ENCODE measurements around the gene PLA1A.

The PLA1A gene

DNA sequence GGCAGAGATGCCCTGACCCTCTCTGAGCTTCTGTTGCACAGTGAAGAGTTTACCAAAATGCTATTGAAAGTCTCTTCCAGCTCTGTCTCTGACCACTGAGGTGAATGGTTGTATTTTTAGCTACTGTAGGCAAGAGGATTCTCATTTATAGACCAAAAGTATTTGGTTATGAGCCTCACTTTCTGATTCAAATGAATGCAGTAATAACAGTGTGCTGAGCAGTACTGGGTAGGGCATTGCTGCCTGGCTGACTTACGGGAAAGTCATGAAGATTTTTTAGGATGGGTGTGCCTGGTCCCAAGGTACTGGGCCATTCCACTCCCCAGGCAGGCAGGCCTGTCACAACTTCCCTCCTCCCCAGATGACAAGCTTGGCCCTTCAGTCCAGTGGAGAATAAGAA, 15.5 kb downstream of the PLA1A start:
- Histone ChIP-seq H3K4me3 (ENCODE audit: low read length) (no peak overlapping the region), H3K27me3 (ENCODE audit: insufficient read depth, low read length) (no peaks in the 10 kb centered on the region), H3K27ac (ENCODE audit: low read depth, low read length) (no peak overlapping the region), H3K9me3 (ENCODE audit: insufficient read depth, low read depth, low read length) (no peaks in the 10 kb centered on the region), H3K36me3 (ENCODE audit: insufficient read depth, low read length) (no peaks in the 10 kb centered on the region), H3K9ac (ENCODE audit: low read depth, low read length) (no peak overlapping the region), H3K4me1 (ENCODE audit: insufficient read depth, low read length) (no peaks in the 10 kb centered on the region)
- 67% methylated on average over 1 of the region's 1 CpG for WGBS

DNA sequence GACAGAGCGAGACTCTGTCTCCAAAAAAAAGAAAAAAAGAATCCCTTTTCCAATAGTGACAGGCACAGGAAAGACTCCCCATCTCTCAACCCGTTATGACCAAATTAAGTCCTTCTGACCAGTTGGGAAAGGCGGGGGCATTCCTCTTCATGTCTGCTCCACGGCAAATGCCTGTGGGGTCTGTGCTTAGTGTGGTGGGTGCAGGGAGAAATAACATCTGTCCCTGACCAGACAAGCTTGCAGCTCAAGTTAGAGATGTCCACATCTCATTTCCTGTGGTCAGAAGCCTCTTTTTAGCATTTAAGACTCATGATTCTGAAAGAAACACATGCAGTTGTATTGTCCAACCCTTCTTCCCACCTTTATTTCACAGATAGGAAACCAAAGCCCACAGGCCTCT, 16.2 kb downstream of the PLA1A start:
- WGBS: 96% methylated on average over 4 of the region's 4 CpGs
- H3K27me3 ChIP-seq (ENCODE audit: insufficient read depth, low read length): no peaks in the 10 kb centered on the region
- H3K4me1 ChIP-seq (ENCODE audit: insufficient read depth, low read length): no peaks in the 10 kb centered on the region
- no peak overlapping the region for H3K4me3 ChIP-seq (ENCODE audit: low read length)
- H3K9ac ChIP-seq (ENCODE audit: low read depth, low read length): no peak overlapping the region
- H3K27ac ChIP-seq (ENCODE audit: low read depth, low read length): no peak overlapping the region
- no peaks in the 10 kb centered on the region for H3K9me3 ChIP-seq (ENCODE audit: insufficient read depth, low read depth, low read length)
- H3K36me3 ChIP-seq (ENCODE audit: insufficient read depth, low read length): no peaks in the 10 kb centered on the region

- 74% methylated on average over 4 of the region's 4 CpGs for WGBS
- no peaks in the 10 kb centered on the region for H3K9me3 ChIP-seq (ENCODE audit: insufficient read depth, low read depth, low read length)
- H3K36me3 ChIP-seq (ENCODE audit: insufficient read depth, low read length): no peaks in the 10 kb centered on the region
- H3K9ac ChIP-seq (ENCODE audit: low read depth, low read length): no peak overlapping the region
- no peak overlapping the region for H3K27ac ChIP-seq (ENCODE audit: low read depth, low read length)
- H3K27me3 ChIP-seq (ENCODE audit: insufficient read depth, low read length): no peaks in the 10 kb centered on the region
- H3K4me3 ChIP-seq (ENCODE audit: low read length): no peak overlapping the region
- no peaks in the 10 kb centered on the region for H3K4me1 ChIP-seq (ENCODE audit: insufficient read depth, low read length)
Observed at GRCh38 chr3:119616056-119616455, 18.4 kb downstream of the PLA1A start.

GRCh38 chr3:119619094-119619493, 21.4 kb downstream of the PLA1A start:
- WGBS: 86% methylated on average over 7 of the region's 7 CpGs
- H3K4me3 ChIP-seq (ENCODE audit: low read length): no peak overlapping the region

DNA sequence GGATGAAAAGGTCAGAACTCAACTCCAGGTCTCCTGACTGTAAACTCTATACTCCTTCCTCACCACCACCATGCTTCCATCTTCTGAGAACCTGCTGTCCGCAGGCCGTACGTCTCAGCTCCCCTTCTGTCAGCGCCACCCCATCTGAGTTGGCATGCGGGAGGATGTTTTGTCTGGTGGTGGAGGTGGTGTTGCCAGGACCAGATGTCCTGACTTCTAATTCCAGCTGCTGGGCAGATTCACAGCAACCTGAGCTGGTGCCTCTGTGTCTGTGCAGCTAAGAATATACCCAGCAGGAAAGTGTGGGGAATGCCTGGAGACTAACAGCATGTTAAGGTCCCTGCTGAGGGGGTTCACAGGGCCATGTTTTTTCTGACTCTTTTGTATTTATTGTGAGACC, 23.2 kb downstream of the PLA1A start:
- 92% methylated on average over 5 of the region's 5 CpGs for WGBS
- Histone ChIP-seq H3K36me3 (ENCODE audit: insufficient read depth, low read length) (no peaks in the 10 kb centered on the region), H3K9ac (ENCODE audit: low read depth, low read length) (no peak overlapping the region), H3K27me3 (ENCODE audit: insufficient read depth, low read length) (no peaks in the 10 kb centered on the region), H3K27ac (ENCODE audit: low read depth, low read length) (no peak overlapping the region), H3K4me3 (ENCODE audit: low read length) (no peak overlapping the region), H3K9me3 (ENCODE audit: insufficient read depth, low read depth, low read length) (no peaks in the 10 kb centered on the region), H3K4me1 (ENCODE audit: insufficient read depth, low read length) (no peaks in the 10 kb centered on the region)

More at GRCh38 chr3:119619094-119619493, 21.4 kb downstream of the PLA1A start:
- H3K27me3 ChIP-seq (ENCODE audit: insufficient read depth, low read length): no peaks in the 10 kb centered on the region
- no peak overlapping the region for H3K27ac ChIP-seq (ENCODE audit: low read depth, low read length)
- no peaks in the 10 kb centered on the region for H3K4me1 ChIP-seq (ENCODE audit: insufficient read depth, low read length)
- H3K9me3 ChIP-seq (ENCODE audit: insufficient read depth, low read depth, low read length): no peaks in the 10 kb centered on the region
- H3K9ac ChIP-seq (ENCODE audit: low read depth, low read length): no peak overlapping the region
- H3K36me3 ChIP-seq (ENCODE audit: insufficient read depth, low read length): no peaks in the 10 kb centered on the region

DNA sequence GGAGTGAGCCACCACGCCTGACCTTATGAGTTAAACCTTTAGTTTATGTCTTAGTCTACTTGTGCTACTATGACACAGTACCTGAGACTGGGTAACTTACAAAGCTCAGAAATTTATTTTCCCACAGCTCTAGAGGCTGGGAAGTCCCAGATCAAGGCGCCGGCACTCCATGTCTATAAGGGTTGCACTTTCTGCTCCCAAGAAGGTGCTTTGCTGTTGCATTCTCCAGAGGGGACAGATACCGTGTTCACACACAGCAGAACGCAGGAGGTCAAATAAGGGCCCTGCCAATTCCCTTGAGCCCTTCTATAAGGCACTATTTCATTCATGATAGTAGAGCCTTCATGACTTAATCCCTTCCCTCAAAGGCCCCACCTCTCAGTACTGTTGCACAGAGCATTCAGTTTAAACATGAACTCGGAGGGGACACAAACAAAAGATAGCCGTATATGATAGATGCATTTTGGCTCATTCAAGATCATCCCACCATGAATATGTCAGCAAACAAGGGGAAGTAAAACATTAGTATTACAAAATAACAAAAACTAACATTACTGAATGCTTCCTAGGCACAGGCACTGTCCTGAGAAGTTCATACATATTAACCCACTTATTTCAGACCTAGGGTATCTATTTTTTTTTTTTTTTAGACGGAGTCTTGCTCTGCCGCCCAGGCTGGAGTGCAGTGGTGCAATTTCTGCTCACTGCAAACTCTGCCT, 26.5 kb downstream of the PLA1A start:
- no peak overlapping the region for H3K27ac ChIP-seq (ENCODE audit: low read depth, low read length)
- no peak overlapping the region for H3K4me3 ChIP-seq (ENCODE audit: low read length)
- 92% methylated on average over 9 of the region's 9 CpGs for WGBS
- H3K9me3 ChIP-seq (ENCODE audit: insufficient read depth, low read depth, low read length): no peaks in the 10 kb centered on the region
- no peaks in the 10 kb centered on the region for H3K36me3 ChIP-seq (ENCODE audit: insufficient read depth, low read length)
- no peaks in the 10 kb centered on the region for H3K27me3 ChIP-seq (ENCODE audit: insufficient read depth, low read length)
- no peak overlapping the region for H3K9ac ChIP-seq (ENCODE audit: low read depth, low read length)
- 0 out of 2 replicates have a peak, but pooled peaks cover 2% of the 10 kb centered on the region for H3K4me1 ChIP-seq (ENCODE audit: insufficient read depth, low read length)

- H3K9me3 ChIP-seq (ENCODE audit: insufficient read depth, low read depth, low read length): no peaks in the 10 kb centered on the region
- no peaks in the 10 kb centered on the region for H3K27me3 ChIP-seq (ENCODE audit: insufficient read depth, low read length)
- no peak overlapping the region for H3K27ac ChIP-seq (ENCODE audit: low read depth, low read length)
- 0 out of 2 replicates have a peak, but pooled peaks cover 2% of the 10 kb centered on the region for H3K4me1 ChIP-seq (ENCODE audit: insufficient read depth, low read length)
- no peaks in the 10 kb centered on the region for H3K36me3 ChIP-seq (ENCODE audit: insufficient read depth, low read length)
- 61% methylated on average over 8 of the region's 8 CpGs for WGBS
- no peak overlapping the region for H3K9ac ChIP-seq (ENCODE audit: low read depth, low read length)
- H3K4me3 ChIP-seq (ENCODE audit: low read length): no peak overlapping the region
Observed at GRCh38 chr3:119625451-119626153, 27.9 kb downstream of the PLA1A start.

DNA sequence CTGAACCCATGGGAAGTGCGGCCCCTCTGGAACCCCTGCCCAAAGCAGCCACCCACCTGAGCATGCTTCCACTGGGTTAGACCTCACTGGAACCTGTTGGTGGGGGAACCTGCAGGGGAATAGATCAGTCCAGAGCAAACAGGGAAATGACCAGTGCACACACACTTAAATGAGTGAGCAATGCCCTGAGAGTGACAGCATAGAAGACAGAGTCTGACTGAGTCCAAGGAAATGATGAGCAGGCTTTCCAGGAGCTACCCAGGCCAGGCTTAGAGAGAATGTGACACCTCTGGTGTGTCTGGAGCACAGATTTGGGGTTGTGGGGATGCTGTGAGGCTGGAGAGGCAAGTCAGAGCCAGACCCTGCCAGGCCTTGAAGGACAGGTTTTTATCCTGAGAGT, 28.5 kb downstream of the PLA1A start:
- WGBS: 71% methylated on average over 1 of the region's 1 CpG

DNA sequence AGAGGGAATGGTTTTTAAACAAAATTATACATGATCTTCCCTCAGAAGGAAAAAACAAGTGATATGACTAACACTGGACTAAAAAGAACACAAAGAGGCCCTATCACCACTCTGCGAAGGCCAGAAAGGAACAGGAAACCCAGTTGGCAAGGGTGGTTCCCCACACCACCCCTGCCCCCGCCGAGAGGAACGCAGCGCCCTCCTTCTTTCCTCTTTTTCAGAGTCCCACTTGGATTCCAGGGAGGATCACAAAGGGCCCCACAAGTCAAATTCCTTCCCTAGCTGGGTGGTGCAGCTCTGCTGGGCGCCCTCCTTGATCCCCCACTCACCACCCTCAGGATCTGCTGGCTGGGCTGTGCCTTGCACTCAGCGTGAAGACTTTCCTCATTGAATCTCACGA, 29.8 kb downstream of the PLA1A start:
- no peaks in the 10 kb centered on the region for H3K36me3 ChIP-seq (ENCODE audit: insufficient read depth, low read length)

More for the DNA sequence above, 28.5 kb downstream of the PLA1A start:
- Histone ChIP-seq H3K4me1 (ENCODE audit: insufficient read depth, low read length) (0 out of 2 replicates have a peak, but pooled peaks cover 2% of the 10 kb centered on the region), H3K9me3 (ENCODE audit: insufficient read depth, low read depth, low read length) (no peaks in the 10 kb centered on the region), H3K36me3 (ENCODE audit: insufficient read depth, low read length) (no peaks in the 10 kb centered on the region), H3K9ac (ENCODE audit: low read depth, low read length) (no peak overlapping the region), H3K4me3 (ENCODE audit: low read length) (no peak overlapping the region), H3K27ac (ENCODE audit: low read depth, low read length) (no peak overlapping the region), H3K27me3 (ENCODE audit: insufficient read depth, low read length) (no peaks in the 10 kb centered on the region)

DNA sequence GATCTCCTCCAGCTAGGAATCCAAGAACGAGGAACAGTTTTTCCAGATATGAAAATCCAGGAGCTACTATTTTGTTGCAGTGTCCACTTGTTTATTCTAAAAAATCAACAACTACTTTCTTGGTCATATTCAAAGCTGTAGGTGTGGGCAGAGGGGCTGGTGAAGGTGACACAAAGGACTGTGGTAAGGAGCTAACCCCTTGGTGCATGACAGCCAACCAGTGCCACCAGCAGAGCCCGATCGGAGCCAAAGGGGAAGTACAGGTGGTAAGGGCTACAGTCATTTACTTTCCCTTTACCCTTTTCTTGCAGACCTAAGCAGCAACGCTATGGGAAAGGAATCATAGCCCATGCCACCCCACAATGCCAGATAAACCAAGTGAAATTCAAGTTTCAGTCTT, 30.7 kb downstream of the PLA1A start:
- H3K27ac ChIP-seq (ENCODE audit: low read depth, low read length): no peak overlapping the region
- no peaks in the 10 kb centered on the region for H3K36me3 ChIP-seq (ENCODE audit: insufficient read depth, low read length)
- H3K9ac ChIP-seq (ENCODE audit: low read depth, low read length): no peak overlapping the region
- H3K4me3 ChIP-seq (ENCODE audit: low read length): no peak overlapping the region
- H3K9me3 ChIP-seq (ENCODE audit: insufficient read depth, low read depth, low read length): no peaks in the 10 kb centered on the region
- WGBS: 96% methylated on average over 4 of the region's 4 CpGs
- H3K4me1 ChIP-seq (ENCODE audit: insufficient read depth, low read length): 0 out of 2 replicates have a peak, but pooled peaks cover 2% of the 10 kb centered on the region
- no peaks in the 10 kb centered on the region for H3K27me3 ChIP-seq (ENCODE audit: insufficient read depth, low read length)

More for the DNA sequence above, 29.8 kb downstream of the PLA1A start:
- H3K4me3 ChIP-seq (ENCODE audit: low read length): no peak overlapping the region
- H3K27me3 ChIP-seq (ENCODE audit: insufficient read depth, low read length): no peaks in the 10 kb centered on the region
- no peaks in the 10 kb centered on the region for H3K9me3 ChIP-seq (ENCODE audit: insufficient read depth, low read depth, low read length)
- no peak overlapping the region for H3K27ac ChIP-seq (ENCODE audit: low read depth, low read length)
- 0 out of 2 replicates have a peak, but pooled peaks cover 2% of the 10 kb centered on the region for H3K4me1 ChIP-seq (ENCODE audit: insufficient read depth, low read length)
- 84% methylated on average over 8 of the region's 8 CpGs for WGBS
- no peak overlapping the region for H3K9ac ChIP-seq (ENCODE audit: low read depth, low read length)

- WGBS: 100% methylated on average over 1 of the region's 1 CpG
- Histone ChIP-seq H3K9me3 (ENCODE audit: insufficient read depth, low read depth, low read length) (no peaks in the 10 kb centered on the region), H3K36me3 (ENCODE audit: insufficient read depth, low read length) (no peaks in the 10 kb centered on the region), H3K27ac (ENCODE audit: low read depth, low read length) (no peak overlapping the region), H3K4me1 (ENCODE audit: insufficient read depth, low read length) (0 out of 2 replicates have a peak, but pooled peaks cover 2% of the 10 kb centered on the region), H3K4me3 (ENCODE audit: low read length) (no peak overlapping the region), H3K27me3 (ENCODE audit: insufficient read depth, low read length) (no peaks in the 10 kb centered on the region), H3K9ac (ENCODE audit: low read depth, low read length) (no peak overlapping the region)
Observed at GRCh38 chr3:119628816-119629445, 31.2 kb downstream of the PLA1A start.

Measured in HUES64 (cell line).